HG03558 (cell line): ENCODE data around the gene BBLN.
"Not testable (repeated sequence)": the region's sequence is repeated elsewhere in the genome, so short reads cannot be mapped to it uniquely, and the experiment has no call there.

ENCODE experiments used
- ATAC-seq: cut with Tn5 transposase; IDR thresholded peaks from one replicate; pipeline ENCODE4 v1.9.1; 2021; ENCODE audit warnings: moderate number of reproducible peaks; ENCODE audit not compliant: unreplicated experiment; ENCODE audit errors: extremely low read depth

The BBLN gene

DNA sequence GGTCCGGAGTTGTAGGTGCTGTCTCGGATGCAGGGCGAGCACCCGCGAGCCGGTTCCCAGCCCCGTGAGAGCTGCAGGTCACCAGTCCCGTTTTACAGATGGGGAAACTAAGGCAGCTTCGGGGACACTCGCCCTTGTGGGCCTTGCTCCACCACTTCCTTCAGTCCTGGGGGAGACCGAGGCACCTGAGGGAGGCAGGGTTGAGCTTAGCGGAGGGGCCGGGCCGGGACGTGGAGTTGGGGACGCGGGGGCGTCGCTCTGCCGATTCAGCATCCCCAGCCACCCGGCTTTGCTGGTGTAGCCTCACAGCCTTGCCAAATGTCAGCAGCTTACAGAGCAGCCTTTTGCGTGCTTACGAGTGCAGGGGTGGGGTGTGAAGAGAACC, 530 bp downstream of the BBLN start:
- no peak for ATAC-seq

DNA sequence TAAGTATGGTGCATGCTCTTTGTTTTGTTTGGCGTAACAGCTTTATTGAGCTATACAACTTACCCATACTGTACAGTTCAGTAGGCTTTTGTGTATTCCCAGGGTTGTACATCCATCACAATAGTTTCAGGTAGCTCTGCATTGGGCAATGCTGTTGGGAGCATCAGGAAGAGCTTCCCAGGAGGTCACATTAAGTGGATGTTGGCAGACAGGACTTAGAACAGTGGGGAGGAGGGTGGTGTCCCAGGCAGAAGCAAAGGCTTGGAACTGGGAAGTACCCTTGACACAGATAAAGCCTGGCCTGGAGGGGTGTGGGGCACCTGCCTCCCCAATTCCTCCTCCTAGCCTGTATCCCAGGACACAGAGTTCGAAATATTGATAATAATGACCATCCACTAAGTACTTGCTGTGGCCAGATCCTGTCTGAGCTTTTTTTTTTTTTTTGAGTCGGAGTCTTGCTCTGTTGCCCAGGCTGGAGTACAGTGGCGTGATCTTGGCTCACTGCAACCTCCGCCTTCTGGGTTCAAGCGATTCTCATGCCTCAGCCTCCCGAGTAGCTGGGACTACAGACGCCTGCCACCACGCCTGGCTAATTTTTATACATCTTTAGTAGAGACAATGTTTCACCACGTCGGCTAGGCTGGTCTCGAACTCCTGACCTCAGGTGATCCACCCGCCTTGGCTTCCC, 1.3 kb downstream of the BBLN start:
- ATAC-seq = no peak

DNA sequence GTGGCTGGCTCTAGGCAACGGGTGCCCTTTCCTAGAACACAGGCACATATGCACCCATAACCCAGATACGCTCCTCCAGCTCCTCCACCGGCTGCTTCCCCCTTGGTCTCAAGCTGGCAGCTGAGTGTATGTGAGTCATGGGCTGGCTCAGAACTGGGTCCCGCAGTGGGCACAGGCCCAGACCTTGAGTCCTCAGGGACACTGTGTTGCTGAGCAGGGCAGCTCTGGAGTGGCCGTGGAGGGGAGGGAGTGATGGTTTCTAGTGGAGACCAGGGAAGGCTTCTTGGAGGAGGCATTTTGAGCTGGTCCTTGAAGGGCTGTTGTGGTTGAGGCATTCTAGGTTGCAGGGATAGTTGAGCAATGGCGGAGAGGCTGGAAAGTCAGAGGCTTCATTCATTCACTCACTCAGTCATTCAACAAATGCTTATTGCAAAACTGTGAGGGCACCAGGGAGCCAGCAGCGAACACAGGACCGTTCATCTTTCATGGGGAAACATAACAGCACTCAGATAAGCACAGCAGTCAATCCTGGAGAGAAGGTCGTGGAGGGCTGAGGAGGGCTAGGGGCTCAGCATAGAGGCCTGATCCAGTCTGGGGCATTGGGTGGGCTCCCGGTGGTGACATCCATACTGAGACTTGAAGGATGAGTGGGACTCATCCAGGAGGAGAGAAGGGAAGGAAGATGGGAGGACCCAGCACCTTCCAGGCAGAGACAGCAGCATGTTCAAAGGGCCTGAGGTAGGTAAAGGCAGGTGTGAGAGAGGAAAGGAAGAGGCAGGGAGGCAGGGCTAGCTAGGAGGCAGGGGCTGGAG, 2.4 kb downstream of the BBLN start:
- no peak for ATAC-seq

DNA sequence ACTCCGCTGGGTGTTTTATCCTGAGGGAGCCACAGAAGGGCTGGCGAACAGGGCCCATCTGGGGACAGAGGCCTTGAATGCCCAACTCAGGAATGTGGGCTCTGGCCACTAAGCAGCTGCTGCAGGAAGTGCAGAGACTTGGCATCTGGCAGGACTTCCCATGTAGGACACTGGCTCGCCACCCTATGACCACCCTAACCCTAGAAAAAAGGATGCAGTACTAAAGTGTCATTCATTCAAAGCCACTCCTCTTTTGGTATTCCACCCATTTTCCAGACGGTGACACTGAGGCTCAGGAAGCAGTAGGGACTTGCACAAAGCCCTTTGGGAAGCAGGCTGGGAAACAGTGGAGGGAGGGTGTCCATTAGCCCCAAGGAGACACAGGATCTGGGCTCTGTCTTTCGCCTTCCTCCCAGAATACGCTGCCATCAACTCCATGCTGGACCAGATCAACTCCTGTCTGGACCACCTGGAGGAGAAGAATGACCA, 3.0 kb downstream of the BBLN start:
- ATAC-seq = no peak

DNA sequence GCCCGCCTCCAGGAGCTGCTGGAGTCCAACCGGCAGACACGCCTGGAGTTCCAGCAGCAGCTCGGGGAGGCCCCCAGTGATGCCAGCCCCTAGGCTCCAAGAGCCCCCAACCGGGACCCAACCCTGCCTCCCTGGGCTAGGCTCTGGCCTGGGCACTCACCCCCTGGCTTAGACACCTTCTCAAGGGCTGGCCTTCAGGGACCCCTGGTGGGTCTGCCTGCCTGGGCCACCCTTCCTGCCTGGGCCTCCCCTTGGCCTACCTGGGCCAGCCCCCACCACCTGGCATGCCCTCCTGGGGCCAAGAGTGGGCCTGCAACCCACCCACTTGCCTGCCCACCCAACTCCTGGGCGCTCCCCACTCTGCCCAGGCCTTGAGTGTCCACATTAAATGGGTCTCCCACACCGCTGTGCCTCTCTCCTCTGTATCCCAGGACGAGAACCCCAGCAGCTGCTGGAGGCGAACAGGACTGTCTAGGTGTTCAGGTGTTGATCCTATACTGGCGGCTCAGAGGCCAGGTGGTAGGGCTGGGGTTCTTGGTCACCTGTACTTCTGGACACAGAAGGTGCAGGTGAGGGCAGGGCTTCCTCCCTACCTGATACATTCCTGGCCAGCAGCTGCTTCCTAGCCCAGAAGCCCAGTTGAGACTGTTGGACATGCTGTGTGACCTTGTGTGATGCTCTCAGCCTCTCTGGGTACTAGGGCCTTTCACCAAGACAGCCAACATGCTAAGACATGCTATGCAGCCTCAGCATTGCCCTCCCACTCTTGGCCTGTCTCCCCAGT, 3.6 kb downstream of the BBLN start:
- ATAC-seq = no peak

DNA sequence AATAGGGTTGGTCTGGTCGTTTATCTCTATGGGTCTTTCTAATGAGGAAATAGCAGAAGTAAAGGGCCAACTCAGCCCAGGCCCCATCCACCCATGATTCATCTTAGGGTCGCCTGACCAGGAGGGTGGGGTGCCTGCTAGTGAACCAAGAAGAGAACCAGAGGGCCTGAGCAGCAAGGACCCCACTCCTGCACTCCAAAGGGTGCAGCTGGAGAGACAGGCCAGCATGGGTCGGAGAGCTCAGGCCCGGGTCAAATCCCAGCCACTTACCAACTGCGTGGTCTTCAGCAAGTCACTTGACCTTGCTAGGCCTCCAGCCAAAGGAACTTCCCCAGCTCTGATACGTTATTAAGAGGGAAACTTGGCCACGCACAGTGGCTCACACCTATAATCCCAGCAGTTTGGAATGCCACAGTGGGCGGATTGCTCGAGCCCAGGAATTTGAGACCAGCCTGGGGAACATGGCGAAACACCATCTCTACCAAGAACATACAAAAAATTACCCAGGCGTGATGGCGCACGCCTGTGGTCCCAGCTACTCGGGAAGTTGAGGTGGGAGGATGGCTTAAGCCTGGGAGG, 4.3 kb downstream of the BBLN start:
- ATAC-seq = no peak

DNA sequence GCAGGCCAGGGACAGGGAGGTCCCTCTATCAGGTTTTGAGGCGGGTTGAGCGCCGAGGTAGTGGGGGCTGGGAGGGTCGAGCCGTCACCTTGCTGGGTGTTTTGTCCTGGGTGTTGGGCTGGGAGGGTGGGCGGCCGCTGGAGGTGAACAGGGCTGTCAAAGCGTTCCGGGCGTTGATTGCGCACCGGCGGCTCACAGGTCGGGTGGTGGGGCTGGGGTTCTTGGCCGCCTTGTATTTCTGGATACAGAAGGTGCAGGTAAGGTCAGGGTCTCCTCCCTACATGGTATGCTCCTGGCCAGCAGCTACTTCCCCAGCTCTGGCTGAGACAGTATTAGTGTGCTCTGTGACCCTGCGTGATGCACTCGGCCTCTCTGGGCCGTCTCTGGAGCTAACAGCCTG, 6.1 kb downstream of the BBLN start:
- no peak for ATAC-seq

DNA sequence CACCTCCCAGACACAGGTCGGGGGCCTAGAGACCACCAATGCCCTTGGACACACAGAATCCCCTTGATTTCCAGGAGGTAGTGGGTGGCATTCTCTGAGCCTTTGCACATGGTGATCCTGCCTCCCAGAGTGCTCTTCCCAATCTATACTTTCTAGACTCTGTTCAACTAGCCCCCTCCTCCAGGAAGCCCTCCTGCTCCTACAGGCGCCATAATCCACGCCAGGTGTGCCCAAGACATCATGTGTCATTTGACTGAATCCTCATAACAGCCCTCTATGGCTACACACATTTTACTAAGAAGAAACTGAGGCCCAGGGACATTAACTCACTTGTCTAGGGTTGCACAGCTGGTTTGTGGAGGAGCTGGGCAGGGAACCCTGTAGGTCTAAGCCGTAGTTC, 7.1 kb downstream of the BBLN start:
- ATAC-seq = no peak

DNA sequence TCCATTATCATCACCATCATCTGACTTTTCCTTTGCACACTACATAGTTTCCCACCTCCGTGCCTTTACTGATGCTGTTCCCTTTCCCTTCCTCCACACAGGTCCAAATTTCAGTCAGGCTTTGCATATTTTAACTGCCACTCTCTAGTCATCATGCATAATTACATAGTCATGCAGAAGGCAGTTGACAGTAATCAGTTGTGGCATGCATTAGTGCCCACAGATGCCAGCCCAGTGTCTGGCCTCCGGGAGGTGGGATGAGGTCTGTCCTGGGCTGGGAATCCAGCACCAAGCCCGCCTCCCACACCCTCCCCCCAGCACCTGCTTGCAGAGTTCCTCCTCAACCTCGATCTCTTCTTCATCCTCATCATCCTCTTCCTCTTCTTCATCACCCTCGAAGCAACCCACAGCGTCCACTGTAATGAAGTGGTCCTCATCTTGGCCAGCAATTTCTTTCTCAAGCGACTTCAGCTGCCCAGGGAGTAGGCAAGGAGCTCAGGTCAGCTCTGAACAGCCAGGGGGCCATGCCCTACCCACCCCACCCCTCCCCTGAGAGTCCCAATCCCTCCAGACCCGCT, 8.8 kb downstream of the BBLN start:
- ATAC-seq = no peak

DNA sequence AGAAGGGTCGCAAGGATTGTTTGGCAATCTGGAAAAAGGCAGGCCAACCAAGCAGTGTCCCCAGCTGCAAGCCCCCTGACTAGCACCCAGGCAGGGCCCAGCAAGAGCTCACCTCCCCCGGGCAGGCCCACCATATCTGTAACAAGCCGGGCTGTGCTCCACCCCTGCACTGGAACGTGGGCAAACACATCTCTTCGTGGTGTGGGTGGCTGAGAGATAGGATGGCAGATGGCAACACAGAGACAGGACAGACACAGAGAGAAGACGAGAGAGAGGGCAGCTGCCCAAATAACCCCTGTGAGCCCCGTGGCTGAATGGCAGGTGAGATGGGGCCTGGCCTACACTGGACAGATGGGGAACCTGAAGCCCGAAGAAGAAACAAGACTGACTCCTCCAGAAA, 9.4 kb downstream of the BBLN start:
- no peak for ATAC-seq

DNA sequence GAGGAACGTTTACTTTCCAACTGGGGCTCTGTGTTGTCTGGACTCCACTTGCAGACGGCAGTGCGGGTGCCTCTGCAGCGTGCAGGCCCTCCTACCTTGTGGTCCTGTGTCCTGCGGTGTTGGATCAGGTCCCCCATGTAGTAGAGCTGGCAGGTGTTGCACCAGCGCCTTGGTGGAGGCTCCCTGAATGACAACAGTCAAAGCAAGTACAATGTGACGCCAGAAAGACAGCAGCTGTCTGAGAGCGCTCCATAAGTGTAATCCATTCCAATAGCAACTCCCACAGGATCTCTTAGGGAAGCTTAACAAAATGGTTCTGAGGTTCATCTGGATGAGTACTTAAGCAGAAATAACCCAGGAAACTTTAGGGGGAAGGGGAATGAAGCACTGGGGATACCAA, 9.9 kb downstream of the BBLN start:
- ATAC-seq = no peak

DNA sequence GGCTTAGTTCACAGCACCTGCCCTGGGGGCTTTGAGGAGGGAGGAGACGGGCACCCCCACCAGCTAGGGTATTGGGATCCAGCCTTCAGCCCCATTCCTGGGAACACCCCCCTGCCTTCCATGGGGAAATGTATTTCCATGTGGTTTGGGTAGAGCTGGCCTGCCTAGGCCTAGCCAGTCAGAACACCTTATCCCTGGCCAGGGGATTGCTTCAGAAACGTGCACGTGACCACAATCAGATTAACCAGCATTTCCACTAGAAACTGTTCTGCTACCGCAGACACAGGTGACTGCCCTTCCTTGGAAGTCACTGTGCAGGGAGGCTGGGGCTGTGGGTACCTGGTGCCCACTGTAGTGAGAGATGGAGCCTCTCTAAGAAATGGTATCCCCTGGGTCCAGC, 14.0 kb downstream of the BBLN start:
- no peak for ATAC-seq

DNA sequence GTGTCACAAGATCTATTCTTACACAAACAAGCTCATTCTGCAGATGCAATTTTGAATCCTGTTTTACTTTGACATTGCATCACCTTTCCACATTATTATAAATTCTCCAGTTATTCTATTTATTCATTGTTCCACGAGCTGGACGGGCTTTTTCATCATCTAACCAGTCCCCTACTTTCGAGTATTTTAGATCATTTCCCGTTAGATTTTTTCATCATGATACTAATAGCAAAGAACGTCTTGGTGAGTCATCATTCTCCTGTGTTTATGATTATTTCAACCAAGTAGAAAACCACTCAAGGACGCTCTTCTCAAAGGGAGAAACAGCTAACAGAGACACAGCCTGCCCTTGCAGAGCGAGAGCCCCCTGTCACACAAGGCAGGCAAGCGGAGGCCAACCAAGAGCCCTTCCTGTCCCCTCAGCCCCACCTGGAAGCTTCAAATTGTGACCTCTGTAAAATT, 15.1 kb downstream of the BBLN start:
- no peak for ATAC-seq

DNA sequence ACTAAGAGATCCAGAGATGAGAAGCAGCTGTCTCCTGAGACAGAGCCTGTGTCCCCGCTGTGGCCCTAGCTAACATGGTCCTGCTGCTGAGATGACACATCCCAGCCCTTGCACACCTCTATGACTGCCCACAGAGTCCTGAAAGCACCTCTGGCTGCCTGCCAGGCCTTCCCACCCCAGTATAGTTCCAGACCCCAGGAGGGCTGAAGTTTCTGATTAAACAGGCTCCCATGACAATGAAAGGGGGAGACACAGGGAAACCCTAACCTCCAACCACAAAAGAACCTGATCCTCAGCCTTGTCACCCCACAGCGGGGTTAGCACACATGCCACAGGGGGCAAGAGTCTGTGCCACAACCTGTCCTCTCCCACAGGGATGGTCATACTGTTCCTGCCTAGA, 15.7 kb downstream of the BBLN start:
- ATAC-seq = no peak

DNA sequence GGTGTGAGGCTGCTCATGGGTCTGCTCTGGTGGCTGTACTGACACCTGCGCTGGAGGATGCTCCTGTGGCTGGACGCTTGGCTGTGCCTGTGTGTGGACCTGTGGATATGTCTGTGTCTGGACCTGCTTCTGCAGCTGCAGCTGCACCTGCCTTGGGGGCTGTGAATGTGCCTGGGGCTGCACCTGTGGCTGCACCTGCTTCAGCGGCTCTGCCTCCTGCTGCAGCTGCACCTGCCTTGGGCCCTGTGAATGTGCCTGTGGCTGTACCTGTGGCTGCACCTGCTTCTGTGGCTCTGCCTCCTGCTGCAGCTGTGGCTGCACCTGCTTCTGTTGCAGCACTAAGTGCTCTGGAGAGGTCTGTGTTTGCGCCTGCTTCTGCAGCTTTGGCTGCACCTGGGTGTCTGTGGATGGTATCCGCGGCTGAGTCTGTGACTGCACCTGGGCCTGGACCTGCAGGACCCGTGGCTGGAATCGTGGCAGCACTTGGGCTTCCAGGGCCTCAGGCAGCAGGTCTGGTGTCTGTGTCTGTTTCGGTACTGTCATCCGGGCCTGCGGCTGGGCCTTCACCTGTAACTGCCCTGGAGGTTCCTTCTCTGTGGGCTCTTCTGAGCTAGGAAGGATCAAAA, 18.9 kb downstream of the BBLN start:
- no peak for ATAC-seq

DNA sequence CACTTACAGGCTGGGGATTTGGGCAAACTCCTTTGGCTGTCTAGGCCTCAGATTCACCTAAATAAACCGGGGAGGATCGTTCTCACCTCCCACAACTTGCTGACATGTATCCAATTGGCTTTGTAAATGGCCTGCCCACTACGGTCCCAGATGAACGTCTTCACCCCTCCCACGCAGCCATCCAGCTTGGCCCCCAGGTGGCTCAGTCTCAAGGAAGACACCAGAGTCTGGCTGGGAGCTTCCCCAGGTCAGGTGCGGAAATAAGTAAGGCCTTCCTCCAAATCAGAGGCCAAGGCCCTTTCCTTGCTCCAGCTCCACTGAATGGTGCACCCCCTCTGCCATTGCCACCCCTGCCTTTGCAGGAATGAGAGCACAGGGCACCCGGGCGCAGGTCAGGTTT, 19.9 kb downstream of the BBLN start:
- ATAC-seq = no peak

DNA sequence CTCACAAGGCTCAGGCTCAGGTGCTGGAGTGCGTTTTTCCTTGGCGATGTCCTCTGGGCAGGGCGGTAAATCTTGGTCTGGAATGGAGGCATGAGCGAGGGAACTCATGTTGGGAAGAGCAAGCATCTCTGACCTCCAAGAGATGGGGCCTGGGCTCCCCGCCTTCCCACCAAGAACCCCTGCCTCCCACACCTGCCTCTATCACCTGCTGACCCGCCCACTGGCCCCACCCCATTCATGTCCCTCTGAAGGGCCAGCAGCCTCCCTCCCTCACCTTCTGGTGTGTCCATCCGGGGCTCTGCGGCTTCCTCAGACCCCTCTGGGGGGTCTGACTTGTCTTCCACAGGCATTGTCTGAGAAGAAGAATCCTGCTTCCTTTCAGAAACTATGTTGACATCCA, 20.4 kb downstream of the BBLN start:
- ATAC-seq = no peak

DNA sequence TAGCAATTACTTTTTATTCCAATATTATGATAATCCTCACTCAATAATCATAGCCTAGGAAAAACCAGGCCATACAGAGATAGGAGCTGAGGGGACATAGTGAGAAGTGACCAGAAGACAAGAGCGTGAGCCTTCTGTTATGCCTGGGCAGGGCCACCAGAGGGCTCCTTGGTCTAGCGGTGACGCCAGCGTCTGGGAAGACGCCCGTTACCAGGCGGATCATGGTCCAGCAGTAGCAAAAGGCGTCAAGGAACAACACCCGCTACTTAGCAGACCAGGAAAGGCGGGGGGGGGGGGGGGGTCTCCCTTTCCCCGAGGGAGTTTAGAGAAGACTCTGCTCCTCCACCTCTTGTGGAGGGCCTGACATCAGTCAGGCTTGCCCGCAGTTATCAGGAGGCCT, 21.4 kb downstream of the BBLN start:
- not testable (repeated sequence) for ATAC-seq

DNA sequence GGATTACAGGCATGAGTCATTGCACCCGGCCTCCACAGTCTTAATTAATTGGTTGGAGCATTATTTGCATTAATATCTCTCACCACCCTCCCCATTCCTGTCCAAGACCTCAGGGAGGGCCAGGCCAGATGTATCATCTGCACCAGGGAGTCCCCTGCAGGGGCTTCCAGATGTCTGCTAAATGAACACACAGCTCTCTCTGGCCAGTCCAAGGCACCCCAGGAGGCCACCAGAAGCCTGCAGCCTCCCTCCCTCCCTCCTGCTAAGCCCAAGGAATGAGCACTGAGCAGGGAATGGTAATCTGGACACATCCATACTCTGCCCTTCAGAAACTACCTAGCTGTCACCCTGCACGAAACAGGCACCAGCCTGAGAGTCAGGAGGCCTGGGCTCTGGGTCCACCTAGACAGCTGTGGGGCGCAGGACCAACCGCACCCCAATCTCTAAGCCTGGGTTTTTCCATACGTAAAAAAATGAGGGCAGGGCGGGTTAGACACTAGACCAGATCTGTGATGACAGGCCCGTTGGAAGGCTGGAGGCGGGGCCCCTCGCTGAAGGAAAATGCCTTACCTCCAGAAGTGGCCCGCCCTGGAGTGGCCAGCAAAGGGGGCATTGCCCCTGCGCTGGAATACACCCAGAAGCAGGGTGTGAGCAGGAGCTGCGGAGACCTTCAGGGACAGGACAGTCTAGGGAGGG, 23.0 kb downstream of the BBLN start:
- no peak for ATAC-seq
